Spleen (tissue), 11 donors: ENCODE measurements around the gene ELOA. TPM values are rescaled to one million over a fixed set of nuclear protein-coding genes. Genes with fewer than 3 reads are reported as not detected.

ENCODE experiments used
- DNase-seq: peaks from one replicate; pipeline ENCODE4 v3.0.0-alpha.2; 2020
- H3K27ac ChIP-seq, 8 donors: fragments of 200-600 bp; sonication (generic) in 7 of 8; 1 replicate in 4 of 8; 2 replicates in 4 of 8; pipeline versions ENCODE4 v1.5.0 to v1.8.0; 2016 to 2021; ENCODE audit warnings: inconsistent platforms in 4 of 8, mild to moderate bottlenecking in 4 of 8, moderate library complexity in 1 of 8
- H3K27me3 ChIP-seq, 7 donors: fragments of 200-600 bp; sonication (generic) in 6 of 7; replicated peaks in 1 of 7; 1 replicate in 4 of 7; 2 replicates in 3 of 7; pipeline versions ENCODE4 v1.5.0 to v1.8.0; 2016 to 2021; ENCODE audit warnings: inconsistent platforms in 3 of 7, mild to moderate bottlenecking in 1 of 7
- H3K36me3 ChIP-seq, 6 donors: fragments of 200-600 bp; sonication (generic) in 5 of 6; 1 replicate in 4 of 6; 2 replicates in 2 of 6; pipeline versions ENCODE4 v1.5.0 to v1.8.0; 2016 to 2021; ENCODE audit warnings: inconsistent platforms in 2 of 6
- H3K4me1 ChIP-seq, 6 donors: fragments of 200-600 bp; sonication (generic) in 5 of 6; 1 replicate in 3 of 6; 2 replicates in 3 of 6; pipeline versions ENCODE4 v1.5.0 to v1.8.0; 2016 to 2021; ENCODE audit warnings: inconsistent platforms in 3 of 6
- H3K4me3 ChIP-seq, 8 donors: fragments of 200-600 bp; sonication (generic) in 7 of 8; 1 replicate in 4 of 8; 2 replicates in 4 of 8; pipeline versions ENCODE4 v1.5.0 to v1.8.0; 2016 to 2021; ENCODE audit warnings: inconsistent platforms in 4 of 8, mild to moderate bottlenecking in 4 of 8, moderate library complexity in 2 of 8
- H3K9me3 ChIP-seq, 8 donors: fragments of 200-600 bp; sonication (generic) in 7 of 8; 1 replicate in 4 of 8; 2 replicates in 4 of 8; pipeline versions ENCODE4 v1.5.0 to v1.8.0; 2016 to 2021; ENCODE audit warnings: inconsistent platforms in 4 of 8
- CTCF ChIP-seq, 11 experiments: fragments of 200-600 bp in 7 of 11; fragments of 450-650 bp in 4 of 11; sonication (generic) in 4 of 11; IDR thresholded peaks in 8 of 11; conservative IDR thresholded peaks in 3 of 11; 1 replicate in 7 of 11; 2 replicates in 4 of 11; pipeline versions ENCODE4 v1.4.0 to v1.8.0; 2016 to 2021; ENCODE audit warnings: antibody characterized with exemption in 11 of 11, inconsistent platforms in 4 of 11, mild to moderate bottlenecking in 1 of 11
- POLR2A ChIP-seq, 3 donors: fragments of 450-650 bp; IDR thresholded peaks; one replicate each; pipeline ENCODE4 v1.5.1; 2017; ENCODE audit warnings: antibody characterized with exemption in 3 of 3, mild to moderate bottlenecking in 1 of 3
- POLR2AphosphoS5 ChIP-seq, 3 donors: sonication (generic); formaldehyde crosslinking; IDR thresholded peaks; one replicate each; pipeline ENCODE4 v1.5.1; 2017; ENCODE audit warnings: antibody characterized with exemption in 3 of 3
- WGBS, 5 donors: extraction: QIAGEN DNeasy Blood & Tissue Kit in 3 of 5; methylation state at CpG; one replicate each; pipeline versions ENCODE4 v1.1.5 to v1.1.7; 2013 to 2018; 5-methylcytosine and 5-hydroxymethylcytosine counted together
- intact Hi-C: fragments of 100-400 bp; cut with DNase I; formaldehyde crosslinking; loops from one replicate; pipeline ENCODE4 v1.15.0; 2023; ENCODE audit warnings: low total_unique reads
- polyA plus RNA-seq, 3 donors: library from polyadenylated mRNA; stranded (reverse); fragments of 200-250 nt; gene quantifications; one replicate each; pipeline ENCODE4 v1.2.1, GENCODE V29; 2013
- total RNA-seq, 7 donors: library from RNA; depleted of rRNA in 3 of 7; stranded (reverse); fragments of >200 nt in 3 of 7; fragmentation: NEBNext Ultra II Directional in 4 of 7; extraction: Animal tissue kit (Norgen Biotek cat#: 25700) in 4 of 7; gene quantifications; one replicate each; pipeline versions ENCODE4 v1.1.0 to v1.2.1, GENCODE V29; 2016 to 2021
- donor health status: healthy with polysubstance abuse.
- donor health status: DM: no; HTN: no; CAD: no; lungs with moderate emphysema.
- donor health status: DM: no; HTN: no; CAD: no.
- donor health status: Bipolar disorder and iron deficiency.
- donor health status: healthy.
- donor health status: DM: no; HTN: no; CAD: no.
- donor health status: DM: yes; HTN: yes; CAD: no.

The ELOA gene
- total and polyA plus RNA-seq, 10 donors: 7.9 to 38.0 (median 32.3) TPM

GRCh38 chr1:23748016-23748415 is 4.7 kb downstream of the ELOA start:
- Histone ChIP-seq H3K27ac (peak overlapping the region in 1 of 8 donors; percentile 15), H3K36me3 (peaks cover 0 to 70% (median 39%) of the 10 kb centered on the region in 6 donors), H3K4me1 (peaks cover 19 to 67% (median 51%) of the 10 kb centered on the region in 6 donors), H3K4me3 (no peak overlapping the region), H3K27me3 (no peaks in the 10 kb centered on the region), H3K9me3 (no peaks in the 10 kb centered on the region)
- DNase-seq: no peak
- intact Hi-C loops: loop anchor here (10.0 kb wide), 1 partner anchor 53 kb away; the partner anchor contains the start of gene RPL11
- WGBS, 5 donors: 71 to 83% (median 75%) methylated on average over 3 of the region's 3 CpGs
- TF ChIP-seq POLR2AphosphoS5 (IDR thresholded peaks at IDR 0.05): no peak
- TF ChIP-seq POLR2A (IDR thresholded peaks at IDR 0.05): no peak
- TF ChIP-seq CTCF (IDR thresholded peaks at IDR 0.05 in 8 of 11, conservative IDR thresholded peaks at IDR 0.05 in 3 of 11): no peak

GRCh38 chr1:23751050-23751814 is 8.0 kb downstream of the ELOA start:
- no peak overlapping the region for H3K27ac ChIP-seq
- TF ChIP-seq POLR2A (IDR thresholded peaks at IDR 0.05) (no peak), CTCF (IDR thresholded peaks at IDR 0.05 in 8 of 11, conservative IDR thresholded peaks at IDR 0.05 in 3 of 11) (peak in 10 of 11 experiments; percentile 26 to 70 (median 51)), POLR2AphosphoS5 (IDR thresholded peaks at IDR 0.05) (peak in 2 of 3 donors; percentile 15 to 42)
- H3K27me3 ChIP-seq: no peaks in the 10 kb centered on the region
- WGBS, 5 donors: 62 to 80% (median 75%) methylated on average over 11 of the region's 11 CpGs
- intact Hi-C loops: no loop called here
- DNase-seq: no peak
- H3K4me1 ChIP-seq: peaks cover 9 to 42% (median 27%) of the 10 kb centered on the region in 6 donors
- H3K4me3 ChIP-seq: no peak overlapping the region
- no peaks in the 10 kb centered on the region for H3K9me3 ChIP-seq
- peaks cover 11 to 96% (median 68%) of the 10 kb centered on the region in 6 donors for H3K36me3 ChIP-seq

- Histone ChIP-seq H3K4me3 (no peak overlapping the region), H3K27me3 (no peaks in the 10 kb centered on the region), H3K4me1 (peaks cover 9 to 36% (median 22%) of the 10 kb centered on the region in 6 donors), H3K27ac (no peak overlapping the region), H3K36me3 (peaks cover 12 to 96% (median 73%) of the 10 kb centered on the region in 6 donors), H3K9me3 (no peaks in the 10 kb centered on the region)
- WGBS, 5 donors: 91 to 96% (median 93%) methylated on average over 4 of the region's 4 CpGs
- no peak for TF ChIP-seq CTCF (IDR thresholded peaks at IDR 0.05 in 8 of 11, conservative IDR thresholded peaks at IDR 0.05 in 3 of 11)
- no peak for DNase-seq
- intact Hi-C loops: no loop called here
Observed at GRCh38 chr1:23751815-23752200, 8.5 kb downstream of the ELOA start.

GRCh38 chr1:23752909-23753308 is 9.6 kb downstream of the ELOA start:
- peaks cover 3 to 25% (median 12%) of the 10 kb centered on the region in 6 donors for H3K4me1 ChIP-seq
- no peak for TF ChIP-seq POLR2A (IDR thresholded peaks at IDR 0.05)
- TF ChIP-seq POLR2AphosphoS5 (IDR thresholded peaks at IDR 0.05): no peak
- TF ChIP-seq CTCF (IDR thresholded peaks at IDR 0.05 in 8 of 11, conservative IDR thresholded peaks at IDR 0.05 in 3 of 11): no peak
- no peak overlapping the region for H3K4me3 ChIP-seq
- H3K27me3 ChIP-seq: no peaks in the 10 kb centered on the region
- intact Hi-C loops: no loop called here
- H3K36me3 ChIP-seq: peaks cover 14 to 97% (median 84%) of the 10 kb centered on the region in 6 donors
- no peak overlapping the region for H3K27ac ChIP-seq
- no peak for DNase-seq
- H3K9me3 ChIP-seq: no peaks in the 10 kb centered on the region
- 89 to 93% (median 91%) methylated on average over 1 of the region's 1 CpG for WGBS, 5 donors
